ENCODE measurements around the gene NTNG2.

DNA sequence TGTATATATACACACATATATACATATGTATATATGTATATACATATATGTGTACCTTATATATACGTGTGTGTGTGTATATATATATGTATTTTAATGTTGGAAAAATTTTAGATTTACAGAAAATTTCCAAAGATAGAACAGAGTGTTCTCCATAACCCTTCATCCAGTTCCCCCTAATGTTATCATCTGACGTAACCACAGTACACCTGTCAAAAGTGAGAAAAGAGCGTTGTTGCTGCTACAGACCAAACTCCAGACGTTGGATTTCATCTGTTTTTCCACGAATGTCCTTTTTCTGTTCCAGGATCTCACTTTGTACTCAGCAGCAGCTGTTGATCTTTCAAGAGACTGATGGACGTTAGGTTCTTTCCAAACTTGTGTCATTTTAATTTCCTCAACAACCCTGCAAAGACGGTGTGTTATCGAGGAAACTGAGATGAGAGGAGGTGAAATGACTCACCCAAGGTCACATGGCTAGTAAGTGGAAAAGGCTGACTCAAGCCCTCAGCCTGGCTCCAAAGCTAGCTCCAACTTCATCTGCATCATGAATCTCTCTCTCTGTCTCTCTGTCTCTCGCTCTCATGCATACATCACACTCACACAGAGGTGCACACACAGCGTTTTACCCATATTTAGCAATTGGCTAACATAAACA lies 17.0 kb upstream of the NTNG2 start:
- TF ChIP-seq, protein P1, sequence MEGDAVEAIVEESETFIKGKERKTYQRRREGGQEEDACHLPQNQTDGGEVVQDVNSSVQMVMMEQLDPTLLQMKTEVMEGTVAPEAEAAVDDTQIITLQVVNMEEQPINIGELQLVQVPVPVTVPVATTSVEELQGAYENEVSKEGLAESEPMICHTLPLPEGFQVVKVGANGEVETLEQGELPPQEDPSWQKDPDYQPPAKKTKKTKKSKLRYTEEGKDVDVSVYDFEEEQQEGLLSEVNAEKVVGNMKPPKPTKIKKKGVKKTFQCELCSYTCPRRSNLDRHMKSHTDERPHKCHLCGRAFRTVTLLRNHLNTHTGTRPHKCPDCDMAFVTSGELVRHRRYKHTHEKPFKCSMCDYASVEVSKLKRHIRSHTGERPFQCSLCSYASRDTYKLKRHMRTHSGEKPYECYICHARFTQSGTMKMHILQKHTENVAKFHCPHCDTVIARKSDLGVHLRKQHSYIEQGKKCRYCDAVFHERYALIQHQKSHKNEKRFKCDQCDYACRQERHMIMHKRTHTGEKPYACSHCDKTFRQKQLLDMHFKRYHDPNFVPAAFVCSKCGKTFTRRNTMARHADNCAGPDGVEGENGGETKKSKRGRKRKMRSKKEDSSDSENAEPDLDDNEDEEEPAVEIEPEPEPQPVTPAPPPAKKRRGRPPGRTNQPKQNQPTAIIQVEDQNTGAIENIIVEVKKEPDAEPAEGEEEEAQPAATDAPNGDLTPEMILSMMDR (IDR thresholded peaks at IDR 0.05), result no peak
- TF ChIP-seq POLR2A (IDR thresholded peaks at IDR 0.05), result no peak
- no peak for TF ChIP-seq POLR2AphosphoS5 (IDR thresholded peaks at IDR 0.05)

Data from stomach (tissue), 4 donors.